GM23338 (cell line): ENCODE results near the gene RWDD4. TPM values are rescaled to one million over a fixed set of nuclear protein-coding genes. Genes with fewer than 3 reads are reported as not detected.

Experiments used
- ATAC-seq: fragments of 200-7000 bp; cut with Tn5 transposase; 3 replicates; pipeline ENCODE4 v1.9.1; 2020
- DNase-seq: peaks from one replicate; pipeline ENCODE4 v3.0.0-alpha.2; 2015; ENCODE audit warnings: low spot score
- H2AFZ ChIP-seq: fragments of 200-600 bp; sonication (generic); 2 replicates; pipeline ENCODE4 v1.8.0; 2016; ENCODE audit warnings: antibody characterized with exemption, mild to moderate bottlenecking, moderate library complexity
- H3F3A ChIP-seq: fragments of 200-600 bp; sonication (generic); replicated peaks from 2 replicates; pipeline ENCODE4 v1.8.0; 2017; ENCODE audit warnings: antibody characterized with exemption, mixed run types, low read depth
- H3K27ac ChIP-seq: fragments of 200-600 bp; sonication (generic); 2 replicates; pipeline ENCODE4 v1.6.1; 2016; ENCODE audit warnings: low read depth
- H3K27me3 ChIP-seq: fragments of 200-600 bp; sonication (generic); 2 replicates; pipeline ENCODE4 v1.8.0; 2016; ENCODE audit warnings: mild to moderate bottlenecking, mixed run types, moderate library complexity; ENCODE audit not compliant: insufficient read depth
- H3K36me3 ChIP-seq: fragments of 200-600 bp; sonication (generic); 2 replicates; pipeline ENCODE4 v1.8.0; 2016; ENCODE audit warnings: mild to moderate bottlenecking; ENCODE audit not compliant: insufficient read depth
- H3K4me1 ChIP-seq: fragments of 200-600 bp; sonication (generic); 2 replicates; pipeline ENCODE4 v1.8.0; 2016; ENCODE audit warnings: mild to moderate bottlenecking, moderate library complexity; ENCODE audit not compliant: insufficient read depth
- H3K4me2 ChIP-seq: fragments of 200-600 bp; sonication (generic); 2 replicates; pipeline ENCODE4 v1.7.1; 2017; ENCODE audit warnings: mixed run types
- H3K4me3 ChIP-seq: fragments of 200-600 bp; sonication (generic); 2 replicates; pipeline ENCODE4 v1.6.1; 2016; ENCODE audit warnings: mixed run types
- H3K79me2 ChIP-seq: fragments of 200-600 bp; sonication (generic); replicated peaks from 2 replicates; pipeline ENCODE4 v1.8.0; 2017; ENCODE audit warnings: mild to moderate bottlenecking; ENCODE audit not compliant: insufficient read depth
- H3K9me2 ChIP-seq: fragments of 200-600 bp; sonication (generic); 2 replicates; pipeline ENCODE4 v1.8.0; 2017; ENCODE audit not compliant: insufficient read depth
- H4K20me1 ChIP-seq: fragments of 200-600 bp; sonication (generic); replicated peaks from 2 replicates; pipeline ENCODE4 v1.8.0; 2017; ENCODE audit warnings: mild to moderate bottlenecking; ENCODE audit not compliant: insufficient read depth
- H3K27ac Mint-ChIP-seq: 2 replicates; pipeline ENCODE4 v1.8.0; 2020; ENCODE audit warnings: inconsistent platforms, mild to moderate bottlenecking, moderate library complexity, mixed read lengths
- H3K27me3 Mint-ChIP-seq: 3 replicates; pipeline ENCODE4 v1.8.0; 2022; ENCODE audit warnings: low read depth, mild to moderate bottlenecking, moderate library complexity, mixed read lengths, inconsistent platforms; ENCODE audit not compliant: insufficient read depth, poor library complexity
- H3K36me3 Mint-ChIP-seq: 3 replicates; pipeline ENCODE4 v1.8.0; 2021; ENCODE audit warnings: low read depth, mild to moderate bottlenecking, inconsistent platforms, moderate library complexity, mixed read lengths
- H3K4me1 Mint-ChIP-seq: 3 replicates; pipeline ENCODE4 v1.8.0; 2020; ENCODE audit warnings: mild to moderate bottlenecking, inconsistent platforms, mixed read lengths
- H3K4me3 Mint-ChIP-seq: 3 replicates; pipeline ENCODE4 v1.8.0; 2021; ENCODE audit warnings: moderate library complexity, mild to moderate bottlenecking, inconsistent platforms, mixed read lengths
- H3K9me3 Mint-ChIP-seq: 3 replicates; pipeline ENCODE4 v1.8.0; 2020; ENCODE audit warnings: moderate library complexity, mild to moderate bottlenecking, inconsistent platforms, mixed read lengths
- CREB1 ChIP-seq: fragments of 250-450 bp; sonication (Bioruptor Pico); IDR thresholded peaks from 2 replicates; pipeline ENCODE4 v1.5.0; 2020; ENCODE audit warnings: low read depth, mild to moderate bottlenecking, moderate library complexity
- EZH2 ChIP-seq: fragments of 200-600 bp; sonication (generic); IDR thresholded peaks from one replicate; pipeline ENCODE4 v1.8.0; 2017; ENCODE audit warnings: antibody characterized with exemption, mild to moderate bottlenecking, low read depth; ENCODE audit not compliant: unreplicated experiment
- EZH2phosphoT487 ChIP-seq: fragments of 200-600 bp; sonication (generic); IDR thresholded peaks from one replicate; pipeline ENCODE4 v1.8.1; 2018; ENCODE audit warnings: antibody characterized with exemption; ENCODE audit not compliant: unreplicated experiment
- JUNB ChIP-seq: IDR thresholded peaks from one replicate; pipeline ENCODE4 v1.6.1; 2016; ENCODE audit warnings: antibody characterized with exemption; ENCODE audit not compliant: unreplicated experiment
- NANOG ChIP-seq: IDR thresholded peaks from 2 replicates; pipeline ENCODE4 v1.6.1; 2016; ENCODE audit warnings: antibody characterized with exemption, borderline replicate concordance
- POLR2AphosphoS5 ChIP-seq: IDR thresholded peaks from 2 replicates; pipeline ENCODE4 v1.6.1; 2016; ENCODE audit warnings: antibody characterized with exemption, low read depth
- STAT1 ChIP-seq: IDR thresholded peaks from one replicate; pipeline ENCODE4 v1.6.1; 2016; ENCODE audit warnings: antibody characterized with exemption; ENCODE audit not compliant: unreplicated experiment
- ZNF114 ChIP-seq: fragments of 250-450 bp; sonication (Bioruptor Pico); IDR thresholded peaks from 2 replicates; pipeline ENCODE4 v1.5.0; 2020; ENCODE audit warnings: mild to moderate bottlenecking, moderate library complexity
- ZNF331 ChIP-seq: fragments of 250-450 bp; sonication (Bioruptor Pico); IDR thresholded peaks from 2 replicates; pipeline ENCODE4 v1.5.0; 2020; ENCODE audit warnings: low read depth, mild to moderate bottlenecking, moderate library complexity
- polyA plus RNA-seq: library from polyadenylated mRNA; unstranded; fragments of >200 nt; fragmentation: Nextera tagmentation; extraction: Ambion mirVana; gene quantifications from 2 replicates; pipeline ENCODE4 v1.2.1, GENCODE V29; 2016
- total RNA-seq: library from RNA; depleted of rRNA; stranded (reverse); fragments of >200 nt; shearing (Covaris generic); gene quantifications from 2 replicates; pipeline ENCODE4 v1.2.3, GENCODE V29; 2014
- TF ChIP-seq, protein P1 (sequence below): IDR thresholded peaks from 2 replicates; pipeline ENCODE4 v1.6.1; 2016; ENCODE audit warnings: antibody characterized with exemption
- TF ChIP-seq, protein P2 (sequence below): IDR thresholded peaks from one replicate; pipeline ENCODE4 v1.6.1; 2018; ENCODE audit warnings: antibody characterized with exemption; ENCODE audit not compliant: unreplicated experiment
- TF ChIP-seq, protein P3 (sequence below), 2 experiments: fragments of 200-600 bp in 1 of 2; sonication (generic) in 1 of 2; conservative IDR thresholded peaks; 2 replicates each; pipeline versions ENCODE4 v1.5.1 to v1.6.1; 2016 to 2017; ENCODE audit warnings: antibody characterized with exemption in 2 of 2, low read depth in 2 of 2, mild to moderate bottlenecking in 2 of 2, moderate library complexity in 1 of 2
- TF ChIP-seq, protein P4 (sequence below): fragments of 250-450 bp; sonication (Bioruptor Pico); IDR thresholded peaks from 2 replicates; pipeline ENCODE4 v1.5.0; 2020; ENCODE audit warnings: mild to moderate bottlenecking, moderate library complexity

The RWDD4 gene
- total and polyA plus RNA-seq, 2 experiments from 2014 or later = 22.4 to 28.9 TPM

DNA sequence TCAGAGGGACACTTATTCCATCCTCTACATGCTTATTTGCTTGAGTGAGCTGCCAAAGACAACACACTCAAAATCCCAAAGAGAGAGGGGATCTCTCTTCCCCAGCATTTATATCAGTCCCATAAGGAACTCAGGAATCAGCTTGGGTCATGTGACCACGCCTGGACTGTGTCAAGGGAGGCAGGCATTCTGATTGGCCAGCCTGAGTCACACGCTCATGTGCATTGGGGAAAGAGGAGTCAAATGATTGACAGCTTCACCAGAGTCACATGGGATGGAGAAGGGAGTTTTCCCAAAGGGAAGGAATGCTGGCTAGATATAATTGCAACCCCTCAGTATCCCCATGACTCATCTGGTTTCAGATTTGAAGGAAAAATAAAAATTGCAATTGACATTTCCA lies 49.0 kb downstream of the RWDD4 start:
- Mint-ChIP-seq H3K4me3 (no peak overlapping the region), H3K27ac (no peak overlapping the region), H3K36me3 (no peaks in the 10 kb centered on the region), H3K27me3 (peaks cover 2% of the 10 kb centered on the region), H3K9me3 (no peaks in the 10 kb centered on the region), H3K4me1 (no peaks in the 10 kb centered on the region; the same call in 1 of the 3 replicates)
- Histone ChIP-seq H3K27ac (no peak overlapping the region), H3K4me2 (no peak overlapping the region), H2AFZ (0 out of 2 replicates have a peak overlapping the region, but pooled peaks have one; percentile 56), H3K27me3 (no peaks in the 10 kb centered on the region), H3K79me2 (no peaks in the 10 kb centered on the region), H3F3A (no peaks in the 10 kb centered on the region), H3K4me3 (no peak overlapping the region), H3K36me3 (no peaks in the 10 kb centered on the region), H3K9me2 (no peaks in the 10 kb centered on the region), H4K20me1 (no peaks in the 10 kb centered on the region), H3K4me1 (no peaks in the 10 kb centered on the region)
- ATAC-seq (no peak), DNase-seq (no peak)
- TF ChIP-seq JUNB (no peak), EZH2phosphoT487 (no peak), NANOG (no peak), STAT1 (no peak), ZNF331 (CRISPR knock-in tag) (no peak), CREB1 (CRISPR knock-in tag) (no peak), ZNF114 (CRISPR knock-in tag) (no peak), POLR2AphosphoS5 (no peak), EZH2 (no peak)
- TF ChIP-seq, protein P1, sequence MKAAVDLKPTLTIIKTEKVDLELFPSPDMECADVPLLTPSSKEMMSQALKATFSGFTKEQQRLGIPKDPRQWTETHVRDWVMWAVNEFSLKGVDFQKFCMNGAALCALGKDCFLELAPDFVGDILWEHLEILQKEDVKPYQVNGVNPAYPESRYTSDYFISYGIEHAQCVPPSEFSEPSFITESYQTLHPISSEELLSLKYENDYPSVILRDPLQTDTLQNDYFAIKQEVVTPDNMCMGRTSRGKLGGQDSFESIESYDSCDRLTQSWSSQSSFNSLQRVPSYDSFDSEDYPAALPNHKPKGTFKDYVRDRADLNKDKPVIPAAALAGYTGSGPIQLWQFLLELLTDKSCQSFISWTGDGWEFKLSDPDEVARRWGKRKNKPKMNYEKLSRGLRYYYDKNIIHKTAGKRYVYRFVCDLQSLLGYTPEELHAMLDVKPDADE = no peak
- TF ChIP-seq, protein P2, sequence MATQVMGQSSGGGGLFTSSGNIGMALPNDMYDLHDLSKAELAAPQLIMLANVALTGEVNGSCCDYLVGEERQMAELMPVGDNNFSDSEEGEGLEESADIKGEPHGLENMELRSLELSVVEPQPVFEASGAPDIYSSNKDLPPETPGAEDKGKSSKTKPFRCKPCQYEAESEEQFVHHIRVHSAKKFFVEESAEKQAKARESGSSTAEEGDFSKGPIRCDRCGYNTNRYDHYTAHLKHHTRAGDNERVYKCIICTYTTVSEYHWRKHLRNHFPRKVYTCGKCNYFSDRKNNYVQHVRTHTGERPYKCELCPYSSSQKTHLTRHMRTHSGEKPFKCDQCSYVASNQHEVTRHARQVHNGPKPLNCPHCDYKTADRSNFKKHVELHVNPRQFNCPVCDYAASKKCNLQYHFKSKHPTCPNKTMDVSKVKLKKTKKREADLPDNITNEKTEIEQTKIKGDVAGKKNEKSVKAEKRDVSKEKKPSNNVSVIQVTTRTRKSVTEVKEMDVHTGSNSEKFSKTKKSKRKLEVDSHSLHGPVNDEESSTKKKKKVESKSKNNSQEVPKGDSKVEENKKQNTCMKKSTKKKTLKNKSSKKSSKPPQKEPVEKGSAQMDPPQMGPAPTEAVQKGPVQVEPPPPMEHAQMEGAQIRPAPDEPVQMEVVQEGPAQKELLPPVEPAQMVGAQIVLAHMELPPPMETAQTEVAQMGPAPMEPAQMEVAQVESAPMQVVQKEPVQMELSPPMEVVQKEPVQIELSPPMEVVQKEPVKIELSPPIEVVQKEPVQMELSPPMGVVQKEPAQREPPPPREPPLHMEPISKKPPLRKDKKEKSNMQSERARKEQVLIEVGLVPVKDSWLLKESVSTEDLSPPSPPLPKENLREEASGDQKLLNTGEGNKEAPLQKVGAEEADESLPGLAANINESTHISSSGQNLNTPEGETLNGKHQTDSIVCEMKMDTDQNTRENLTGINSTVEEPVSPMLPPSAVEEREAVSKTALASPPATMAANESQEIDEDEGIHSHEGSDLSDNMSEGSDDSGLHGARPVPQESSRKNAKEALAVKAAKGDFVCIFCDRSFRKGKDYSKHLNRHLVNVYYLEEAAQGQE = no peak
- TF ChIP-seq, protein P3, sequence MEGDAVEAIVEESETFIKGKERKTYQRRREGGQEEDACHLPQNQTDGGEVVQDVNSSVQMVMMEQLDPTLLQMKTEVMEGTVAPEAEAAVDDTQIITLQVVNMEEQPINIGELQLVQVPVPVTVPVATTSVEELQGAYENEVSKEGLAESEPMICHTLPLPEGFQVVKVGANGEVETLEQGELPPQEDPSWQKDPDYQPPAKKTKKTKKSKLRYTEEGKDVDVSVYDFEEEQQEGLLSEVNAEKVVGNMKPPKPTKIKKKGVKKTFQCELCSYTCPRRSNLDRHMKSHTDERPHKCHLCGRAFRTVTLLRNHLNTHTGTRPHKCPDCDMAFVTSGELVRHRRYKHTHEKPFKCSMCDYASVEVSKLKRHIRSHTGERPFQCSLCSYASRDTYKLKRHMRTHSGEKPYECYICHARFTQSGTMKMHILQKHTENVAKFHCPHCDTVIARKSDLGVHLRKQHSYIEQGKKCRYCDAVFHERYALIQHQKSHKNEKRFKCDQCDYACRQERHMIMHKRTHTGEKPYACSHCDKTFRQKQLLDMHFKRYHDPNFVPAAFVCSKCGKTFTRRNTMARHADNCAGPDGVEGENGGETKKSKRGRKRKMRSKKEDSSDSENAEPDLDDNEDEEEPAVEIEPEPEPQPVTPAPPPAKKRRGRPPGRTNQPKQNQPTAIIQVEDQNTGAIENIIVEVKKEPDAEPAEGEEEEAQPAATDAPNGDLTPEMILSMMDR (conservative IDR thresholded peaks at IDR 0.05; ENCODE audit: low read depth in 2 of 2) = no peak
- TF ChIP-seq, protein P4, sequence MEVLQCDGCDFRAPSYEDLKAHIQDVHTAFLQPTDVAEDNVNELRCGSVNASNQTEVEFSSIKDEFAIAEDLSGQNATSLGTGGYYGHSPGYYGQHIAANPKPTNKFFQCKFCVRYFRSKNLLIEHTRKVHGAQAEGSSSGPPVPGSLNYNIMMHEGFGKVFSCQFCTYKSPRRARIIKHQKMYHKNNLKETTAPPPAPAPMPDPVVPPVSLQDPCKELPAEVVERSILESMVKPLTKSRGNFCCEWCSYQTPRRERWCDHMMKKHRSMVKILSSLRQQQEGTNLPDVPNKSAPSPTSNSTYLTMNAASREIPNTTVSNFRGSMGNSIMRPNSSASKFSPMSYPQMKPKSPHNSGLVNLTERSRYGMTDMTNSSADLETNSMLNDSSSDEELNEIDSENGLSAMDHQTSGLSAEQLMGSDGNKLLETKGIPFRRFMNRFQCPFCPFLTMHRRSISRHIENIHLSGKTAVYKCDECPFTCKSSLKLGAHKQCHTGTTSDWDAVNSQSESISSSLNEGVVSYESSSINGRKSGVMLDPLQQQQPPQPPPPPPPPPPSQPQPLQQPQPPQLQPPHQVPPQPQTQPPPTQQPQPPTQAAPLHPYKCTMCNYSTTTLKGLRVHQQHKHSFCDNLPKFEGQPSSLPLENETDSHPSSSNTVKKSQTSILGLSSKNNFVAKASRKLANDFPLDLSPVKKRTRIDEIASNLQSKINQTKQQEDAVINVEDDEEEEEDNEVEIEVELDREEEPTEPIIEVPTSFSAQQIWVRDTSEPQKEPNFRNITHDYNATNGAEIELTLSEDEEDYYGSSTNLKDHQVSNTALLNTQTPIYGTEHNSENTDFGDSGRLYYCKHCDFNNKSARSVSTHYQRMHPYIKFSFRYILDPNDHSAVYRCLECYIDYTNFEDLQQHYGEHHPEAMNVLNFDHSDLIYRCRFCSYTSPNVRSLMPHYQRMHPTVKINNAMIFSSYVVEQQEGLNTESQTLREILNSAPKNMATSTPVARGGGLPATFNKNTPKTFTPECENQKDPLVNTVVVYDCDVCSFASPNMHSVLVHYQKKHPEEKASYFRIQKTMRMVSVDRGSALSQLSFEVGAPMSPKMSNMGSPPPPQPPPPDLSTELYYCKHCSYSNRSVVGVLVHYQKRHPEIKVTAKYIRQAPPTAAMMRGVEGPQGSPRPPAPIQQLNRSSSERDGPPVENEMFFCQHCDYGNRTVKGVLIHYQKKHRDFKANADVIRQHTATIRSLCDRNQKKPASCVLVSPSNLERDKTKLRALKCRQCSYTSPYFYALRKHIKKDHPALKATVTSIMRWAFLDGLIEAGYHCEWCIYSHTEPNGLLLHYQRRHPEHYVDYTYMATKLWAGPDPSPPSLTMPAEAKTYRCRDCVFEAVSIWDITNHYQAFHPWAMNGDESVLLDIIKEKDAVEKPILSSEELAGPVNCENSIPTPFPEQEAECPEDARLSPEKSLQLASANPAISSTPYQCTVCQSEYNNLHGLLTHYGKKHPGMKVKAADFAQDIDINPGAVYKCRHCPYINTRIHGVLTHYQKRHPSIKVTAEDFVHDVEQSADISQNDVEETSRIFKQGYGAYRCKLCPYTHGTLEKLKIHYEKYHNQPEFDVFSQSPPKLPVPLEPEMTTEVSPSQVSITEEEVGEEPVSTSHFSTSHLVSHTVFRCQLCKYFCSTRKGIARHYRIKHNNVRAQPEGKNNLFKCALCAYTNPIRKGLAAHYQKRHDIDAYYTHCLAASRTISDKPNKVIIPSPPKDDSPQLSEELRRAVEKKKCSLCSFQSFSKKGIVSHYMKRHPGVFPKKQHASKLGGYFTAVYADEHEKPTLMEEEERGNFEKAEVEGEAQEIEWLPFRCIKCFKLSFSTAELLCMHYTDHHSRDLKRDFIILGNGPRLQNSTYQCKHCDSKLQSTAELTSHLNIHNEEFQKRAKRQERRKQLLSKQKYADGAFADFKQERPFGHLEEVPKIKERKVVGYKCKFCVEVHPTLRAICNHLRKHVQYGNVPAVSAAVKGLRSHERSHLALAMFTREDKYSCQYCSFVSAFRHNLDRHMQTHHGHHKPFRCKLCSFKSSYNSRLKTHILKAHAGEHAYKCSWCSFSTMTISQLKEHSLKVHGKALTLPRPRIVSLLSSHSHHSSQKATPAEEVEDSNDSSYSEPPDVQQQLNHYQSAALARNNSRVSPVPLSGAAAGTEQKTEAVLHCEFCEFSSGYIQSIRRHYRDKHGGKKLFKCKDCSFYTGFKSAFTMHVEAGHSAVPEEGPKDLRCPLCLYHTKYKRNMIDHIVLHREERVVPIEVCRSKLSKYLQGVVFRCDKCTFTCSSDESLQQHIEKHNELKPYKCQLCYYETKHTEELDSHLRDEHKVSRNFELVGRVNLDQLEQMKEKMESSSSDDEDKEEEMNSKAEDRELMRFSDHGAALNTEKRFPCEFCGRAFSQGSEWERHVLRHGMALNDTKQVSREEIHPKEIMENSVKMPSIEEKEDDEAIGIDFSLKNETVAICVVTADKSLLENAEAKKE (CRISPR knock-in tag) = no peak
